ENCODE results near the gene DNM2.

The DNM2 gene

GRCh38 chr19:10749435-10750384 lies 31.8 kb downstream of the DNM2 start (continued):
- TF ChIP-seq HIC1 (tag by site-specific recombination; IDR thresholded peaks at IDR 0.05): no peak
- TF ChIP-seq ZNF747 (tag by site-specific recombination; IDR thresholded peaks at IDR 0.05): no peak
- no peak for TF ChIP-seq HOXD13 (CRISPR knock-in tag; IDR thresholded peaks at IDR 0.05; ENCODE audit: borderline replicate concordance)
- no peak for TF ChIP-seq ZNF266 (tag by site-specific recombination; IDR thresholded peaks at IDR 0.05; ENCODE audit: low read depth)
- no peak for TF ChIP-seq ZNF398 (tag by site-specific recombination; IDR thresholded peaks at IDR 0.05)
- no peak for TF ChIP-seq ZNF174 (tag by site-specific recombination; IDR thresholded peaks at IDR 0.05)

GRCh38 chr19:10751109-10751953 lies 33.5 kb downstream of the DNM2 start:
- Histone ChIP-seq H3K27ac (ENCODE audit: extremely low read depth, low read depth, low read length) (no peak overlapping the region), H3K4me1 (ENCODE audit: control insufficient read depth, insufficient read depth, low read length) (peaks cover 4% of the 10 kb centered on the region; the same call in 1 of the 2 replicates), H3K9me3 (ENCODE audit: control insufficient read depth, insufficient read depth, low read depth, low read length) (no peaks in the 10 kb centered on the region), H3K36me3 (ENCODE audit: control insufficient read depth in 2 of 2, insufficient read depth in 1 of 2, low read length in 2 of 2) (no peaks in the 10 kb centered on the region; a peak in 1 of 3 replicates), H3K4me3 (ENCODE audit: low read depth, low read length) (no peak overlapping the region)
- TF ChIP-seq ZBTB48 (tag by site-specific recombination; IDR thresholded peaks at IDR 0.05): no peak
- peak; percentile 74; the same call in 1 of the 2 replicates for TF ChIP-seq ZNF768 (tag by site-specific recombination; IDR thresholded peaks at IDR 0.05)
- TF ChIP-seq HOXC10 (CRISPR knock-in tag; IDR thresholded peaks at IDR 0.05): no peak
- CTCF ChIA-PET: interaction anchor here (0.6 to 2.1 kb wide), 2 partner anchors 9 to 33 kb away, joined by 3 to 7 read pairs; partner anchors contain the start of gene DNM2
- POLR2A ChIA-PET: interaction anchor here (0.7 to 1.5 kb wide), 2 partner anchors 9 to 15 kb away, joined by 3 read pairs; no protein-coding TSS in a partner anchor

GRCh38 chr19:10752237-10752912 lies 34.5 kb downstream of the DNM2 start:
- H3K4me1 ChIP-seq (ENCODE audit: control insufficient read depth, insufficient read depth, low read length): peaks cover 4% of the 10 kb centered on the region; the same call in 1 of the 2 replicates
- ChIA-PET CTCF (interaction anchor here (2.1 kb wide), 1 partner anchor 34 kb away, joined by 7 read pairs; the partner anchor contains the start of gene DNM2), POLR2A (no interaction called here)
- no peaks in the 10 kb centered on the region for H3K9me3 ChIP-seq (ENCODE audit: control insufficient read depth, insufficient read depth, low read depth, low read length)
- H3K27ac ChIP-seq (ENCODE audit: extremely low read depth, low read depth, low read length): no peak overlapping the region
- H3K4me3 ChIP-seq (ENCODE audit: low read depth, low read length): no peak overlapping the region
- no peak for TF ChIP-seq ZNF843 (tag by site-specific recombination; IDR thresholded peaks at IDR 0.05)
- TF ChIP-seq ZNF133 (tag by site-specific recombination; IDR thresholded peaks at IDR 0.05): no peak
- TF ChIP-seq WT1 (tag by site-specific recombination; IDR thresholded peaks at IDR 0.05): no peak
- no peak for TF ChIP-seq ZNF398 (tag by site-specific recombination; IDR thresholded peaks at IDR 0.05)
- no peak for TF ChIP-seq PRDM4 (tag by site-specific recombination; IDR thresholded peaks at IDR 0.05)
- no peaks in the 10 kb centered on the region; a peak in 1 of 3 replicates for H3K36me3 ChIP-seq (ENCODE audit: control insufficient read depth in 2 of 2, insufficient read depth in 1 of 2, low read length in 2 of 2)
